Bone marrow (tissue), 2 donors: ENCODE results near the gene GARIN5B.

Source experiments
- DNase-seq, 2 donors: peaks; one replicate each; lab custom pipeline; 2025; lab: John Stamatoyannopoulos, UW

The GARIN5B gene

DNA sequence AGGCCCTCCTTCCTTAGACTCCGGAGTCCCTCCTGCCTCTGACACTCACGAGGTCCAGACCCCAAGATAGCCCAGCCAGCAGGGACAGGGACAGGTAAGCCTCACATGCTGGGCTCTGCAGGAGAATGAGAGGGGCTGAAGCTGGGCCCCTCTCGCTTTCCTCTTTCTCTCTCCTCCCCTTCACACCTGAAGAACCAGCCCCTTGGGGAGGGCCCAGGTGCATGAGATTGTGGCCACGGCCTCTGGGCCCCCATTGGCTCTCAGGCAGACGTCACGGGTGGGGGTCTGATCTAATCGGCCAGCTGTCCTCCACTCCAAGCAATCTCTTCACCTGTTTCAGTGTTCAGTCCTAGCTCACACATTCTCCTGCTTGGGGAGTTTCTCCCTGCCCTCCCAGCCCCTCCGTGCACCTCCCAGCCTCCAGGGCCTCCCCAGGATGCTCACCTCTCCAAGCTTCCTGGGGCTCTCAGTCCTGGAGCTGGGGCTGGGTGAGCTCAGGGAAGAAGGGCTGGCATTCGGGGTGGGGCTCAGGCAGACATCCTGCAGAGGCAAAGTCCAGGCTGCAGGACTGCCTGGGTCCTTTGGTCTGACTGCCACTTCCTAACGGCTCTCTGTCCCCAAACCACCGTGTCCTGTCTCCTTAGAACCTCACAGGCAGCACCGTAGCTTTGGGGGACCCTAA lies 40.7 kb downstream of the GARIN5B start:
- DNase-seq, result no peak

DNA sequence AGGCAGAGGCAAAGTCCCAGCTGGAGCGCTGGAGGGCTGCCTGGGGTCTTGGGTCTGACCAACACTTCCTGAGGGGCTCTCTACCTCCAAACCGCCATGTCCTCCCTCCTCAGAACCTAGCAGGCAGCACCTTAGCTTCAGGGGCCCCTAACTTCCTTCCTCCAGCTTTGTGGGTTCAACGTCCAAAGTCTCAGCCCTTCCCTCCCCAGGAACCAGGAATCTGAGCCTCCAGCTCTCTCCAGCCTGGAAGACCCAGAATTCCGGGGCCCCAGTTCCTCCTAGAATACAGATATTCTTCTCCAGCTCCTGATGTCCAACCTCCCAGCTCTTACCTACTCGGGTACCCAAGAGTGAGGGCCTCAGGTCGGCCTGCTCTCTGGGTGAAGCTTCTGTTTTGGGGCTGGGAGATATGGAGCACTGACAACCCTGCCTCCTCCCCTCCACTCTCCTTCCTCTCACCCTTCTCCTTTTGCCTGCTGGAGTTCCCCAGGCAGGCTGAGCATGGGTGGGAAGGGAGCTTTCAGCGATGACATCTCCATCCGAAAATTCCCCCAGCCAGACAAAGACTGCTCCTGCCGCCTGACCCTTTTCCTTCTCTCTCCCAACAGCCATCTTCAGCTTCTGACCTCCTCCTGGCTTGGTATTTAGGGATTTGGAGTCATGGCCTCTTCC lies 41.5 kb downstream of the GARIN5B start:
- DNase-seq, result no peak

- DNase-seq, result no peak
These were observed 42.1 kb downstream of the GARIN5B start for GRCh38 chr19:55320844-55321419.

GRCh38 chr19:55319785-55320184 lies 43.3 kb downstream of the GARIN5B start:
- DNase-seq, result no peak

GRCh38 chr19:55316646-55317045 lies 46.4 kb downstream of the GARIN5B start:
- DNase-seq, result no peak

DNA sequence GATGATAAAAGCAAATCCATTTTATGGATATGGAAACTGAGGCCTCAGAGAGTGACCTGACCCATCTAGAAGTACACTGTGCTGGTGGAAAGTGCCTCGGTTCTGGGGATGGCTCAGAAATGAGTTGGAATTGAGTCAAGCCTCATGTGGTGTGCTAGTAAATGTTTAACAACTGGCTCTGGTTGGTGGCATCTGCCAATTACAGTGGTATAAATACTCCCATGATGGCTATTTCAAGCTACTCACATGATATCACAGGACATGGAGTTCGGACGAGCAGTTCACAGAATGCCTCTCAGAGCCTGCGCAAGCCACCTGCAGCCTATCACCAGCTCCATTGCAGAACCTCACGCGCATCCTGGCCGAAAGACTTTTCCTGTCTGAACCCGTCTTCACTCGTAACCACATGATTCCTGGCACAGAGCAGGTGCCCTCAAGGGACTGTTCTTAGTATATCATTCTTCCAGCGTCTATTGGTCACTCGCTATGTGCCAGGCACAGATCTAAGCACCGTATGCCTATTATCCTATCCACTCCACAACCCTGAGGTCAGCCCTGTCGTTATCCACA lies 47.0 kb downstream of the GARIN5B start:
- DNase-seq, result no peak

- DNase-seq, result no peak
These were observed 48.7 kb downstream of the GARIN5B start for GRCh38 chr19:55314396-55314795.

DNA sequence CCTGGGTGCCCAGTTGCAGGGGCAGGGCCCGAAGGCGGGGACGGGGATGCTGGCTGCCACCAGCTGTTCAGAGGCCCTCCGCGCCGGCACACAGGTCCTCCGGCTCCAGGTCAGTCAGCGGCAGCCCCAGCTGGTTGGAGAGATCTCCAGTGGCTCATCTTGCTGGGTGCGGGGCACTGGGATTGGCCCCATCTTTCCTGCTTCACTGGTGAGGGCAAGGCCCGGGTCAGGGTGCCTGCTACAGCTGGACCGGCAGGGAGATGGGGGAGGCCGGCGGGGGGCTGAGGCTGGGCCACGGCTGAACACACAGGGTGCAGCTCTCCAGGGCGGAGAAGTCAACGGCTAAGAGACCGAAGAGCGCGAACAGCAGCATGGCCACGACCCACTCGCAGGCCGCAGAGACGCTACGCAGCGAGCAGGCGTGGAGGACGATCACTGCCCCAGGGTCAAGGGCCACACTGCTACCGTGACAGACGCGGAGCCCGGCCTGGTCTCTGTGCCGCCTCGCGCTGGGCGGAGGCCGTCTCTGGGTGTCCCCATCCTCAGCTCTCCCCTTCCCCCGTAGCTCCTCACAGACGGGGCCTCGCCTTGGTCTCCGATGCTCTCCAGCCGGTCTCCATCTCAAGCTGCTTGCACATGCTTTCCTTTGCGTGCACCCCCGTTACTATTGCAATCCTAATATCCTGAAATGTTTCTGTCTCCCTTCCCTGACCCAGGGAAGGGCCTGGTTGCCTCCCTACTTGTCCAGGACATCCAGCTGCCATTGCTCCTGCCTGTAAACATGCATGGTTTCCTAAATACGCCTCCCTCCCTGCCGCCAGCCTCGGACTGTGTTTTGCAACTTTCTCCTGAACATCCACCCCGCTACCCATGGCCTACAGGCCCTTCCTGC lies 50.2 kb downstream of the GARIN5B start:
- no peak for DNase-seq

DNA sequence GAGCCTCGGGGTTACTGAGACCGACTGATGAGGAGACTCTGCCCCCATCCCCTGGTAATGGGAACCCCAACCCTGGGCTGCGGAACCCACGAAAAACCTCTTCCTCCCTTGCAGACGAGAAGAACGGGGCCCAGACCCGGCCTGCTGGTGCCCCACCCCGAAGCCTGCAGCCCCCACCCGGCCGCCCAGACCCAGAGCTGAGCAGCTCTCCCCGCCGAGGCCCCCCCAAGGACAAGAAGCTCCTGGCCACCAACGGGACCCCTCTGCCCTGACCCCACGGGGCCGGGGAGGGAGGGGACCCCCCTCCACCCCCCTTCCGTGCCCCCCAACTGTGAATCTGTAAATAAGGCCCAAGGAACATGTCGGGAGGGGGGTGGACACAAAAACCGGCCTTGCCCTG lies 51.3 kb downstream of the GARIN5B start:
- no peak for DNase-seq

DNA sequence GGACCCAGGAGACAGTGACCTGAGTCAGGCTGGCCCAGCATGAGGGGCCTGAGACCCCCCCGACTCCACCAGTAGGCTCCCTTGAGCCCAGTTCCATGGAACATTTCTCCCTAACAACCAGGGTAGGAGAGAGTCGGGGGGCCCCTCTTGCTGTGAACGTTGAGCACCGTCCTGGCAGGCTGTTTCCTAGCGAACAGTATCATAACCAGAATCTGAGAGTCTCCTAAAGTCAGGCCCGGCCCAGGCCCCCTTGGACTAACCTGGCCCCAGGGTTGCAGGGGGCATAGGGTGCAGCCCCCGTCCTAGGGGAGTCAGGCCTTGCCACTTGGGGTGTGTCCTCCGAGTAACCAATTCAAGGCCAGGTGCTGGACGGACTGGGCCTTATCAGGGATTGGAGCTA lies 51.7 kb downstream of the GARIN5B start:
- no peak for DNase-seq

GRCh38 chr19:55310498-55310897 lies 52.6 kb downstream of the GARIN5B start:
- DNase-seq, result no peak

DNA sequence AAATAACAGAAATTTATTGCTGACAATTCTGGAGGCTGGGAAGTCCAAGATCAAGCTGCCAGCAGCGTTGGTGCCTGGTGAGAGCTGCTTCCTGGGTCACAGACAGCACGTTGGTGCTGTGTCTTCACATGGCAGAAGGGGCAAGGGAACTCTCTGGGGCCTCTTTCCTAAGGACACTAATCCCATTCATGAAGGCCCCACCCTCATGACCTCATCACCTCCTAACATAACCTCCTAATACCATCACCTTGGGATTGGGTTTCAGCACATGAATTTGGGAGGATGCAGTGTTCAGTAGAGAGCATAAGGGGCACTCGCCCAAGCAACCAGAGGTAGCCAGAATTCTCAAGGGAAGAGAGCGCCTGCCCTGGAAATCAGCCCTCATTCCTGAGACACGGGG lies 53.6 kb downstream of the GARIN5B start:
- no peak for DNase-seq

- DNase-seq, result no peak
These were observed 54.8 kb downstream of the GARIN5B start for GRCh38 chr19:55308281-55308680.

DNA sequence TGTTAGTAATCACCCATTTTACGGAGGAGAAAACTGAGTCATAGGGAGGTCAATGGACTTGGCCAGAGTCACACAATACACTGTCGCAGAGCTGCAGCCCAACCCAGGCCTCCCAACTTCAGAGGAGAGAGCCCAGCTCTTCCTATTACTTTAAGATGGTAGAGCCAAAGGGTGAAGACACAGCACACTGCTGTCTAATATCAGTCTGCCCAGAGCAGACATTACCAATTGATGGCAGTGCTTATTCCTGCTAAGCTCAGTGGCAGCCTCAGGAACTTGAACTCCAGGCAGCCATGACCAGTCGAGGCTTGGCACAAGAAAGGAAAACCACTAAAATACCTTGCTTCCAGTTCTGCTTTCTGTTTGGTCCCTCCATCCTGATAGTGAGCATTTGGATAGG lies 56.3 kb downstream of the GARIN5B start:
- no peak for DNase-seq

DNA sequence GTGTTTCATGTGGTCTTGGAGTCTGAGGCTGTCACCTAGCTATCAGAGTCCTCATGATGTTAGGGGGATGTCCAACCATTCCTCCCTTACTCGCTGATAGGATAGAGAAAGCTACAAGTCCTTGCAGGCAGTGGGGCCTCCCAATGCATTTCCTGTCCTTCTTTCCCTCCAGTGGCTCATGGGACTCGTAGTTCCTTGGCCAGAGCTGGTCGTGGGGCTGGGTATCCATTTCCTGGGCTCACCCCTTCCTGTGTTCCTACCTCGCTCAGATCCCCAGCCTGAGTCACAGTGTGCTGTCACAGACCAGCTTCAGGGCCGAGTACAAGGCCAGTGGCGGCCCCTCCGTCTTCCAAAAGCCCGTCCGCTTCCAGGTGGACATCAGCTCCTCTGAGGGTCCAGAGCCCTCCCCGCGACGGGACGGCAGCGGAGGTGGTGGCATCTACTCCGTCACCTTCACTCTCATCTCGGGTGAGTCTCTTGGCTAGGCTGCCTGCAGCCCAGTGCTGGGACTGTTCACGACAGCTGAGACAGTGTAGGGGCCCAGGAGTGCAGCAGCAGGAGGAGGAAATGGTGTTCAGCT lies 57.0 kb downstream of the GARIN5B start:
- DNase-seq, result no peak

- DNase-seq, result peak in 1 of 2 donors; percentile 2
These were observed 57.6 kb downstream of the GARIN5B start for GRCh38 chr19:55305491-55305890.

DNA sequence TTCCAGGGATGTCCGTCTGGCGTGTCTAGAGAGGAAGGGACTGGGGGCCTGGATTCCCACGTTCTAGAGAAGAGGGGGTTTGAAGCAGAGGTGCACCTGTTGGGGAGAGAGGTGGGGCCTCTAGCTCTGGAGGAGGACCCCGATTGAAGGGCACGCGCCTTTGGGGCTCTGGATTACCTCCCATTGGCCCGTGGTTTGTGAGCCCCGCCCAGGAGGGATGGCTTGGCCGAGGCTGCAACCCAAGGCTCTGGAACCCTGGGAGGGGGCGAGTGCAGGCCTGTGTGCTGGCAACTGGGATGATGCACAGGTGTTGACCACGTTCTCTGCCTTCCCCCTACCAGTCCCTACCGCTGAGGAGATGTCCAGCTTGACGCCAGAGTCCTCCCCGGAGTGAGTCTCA lies 58.1 kb downstream of the GARIN5B start:
- DNase-seq, result no peak
